Testis (tissue), 3 donors: ENCODE measurements around the gene OR10W1. TPM values are rescaled to one million over a fixed set of nuclear protein-coding genes. Genes with fewer than 3 reads are reported as not detected.
A peak's percentile ranks its signal among the peaks of the same experiment; 100 is the strongest.

ENCODE experiments used
- DNase-seq: peaks from one replicate; pipeline ENCODE4 v3.0.0-alpha.2; 2019
- H3K27ac ChIP-seq, 2 donors: fragments of 200-600 bp; sonication (generic); one replicate each; pipeline ENCODE4 v1.5.1; 2019
- H3K27me3 ChIP-seq: fragments of 200-600 bp; sonication (generic); one replicate; pipeline ENCODE4 v1.5.1; 2019
- H3K36me3 ChIP-seq: fragments of 200-600 bp; sonication (generic); one replicate; pipeline ENCODE4 v1.5.1; 2017; ENCODE audit warnings: low read depth; ENCODE audit errors: missing control alignments
- H3K4me1 ChIP-seq: fragments of 200-600 bp; sonication (generic); one replicate; pipeline ENCODE4 v1.5.1; 2019
- H3K4me3 ChIP-seq, 2 donors: fragments of 200-600 bp; sonication (generic); one replicate each; pipeline ENCODE4 v1.5.1; 2017 to 2019
- H3K9me3 ChIP-seq: fragments of 200-600 bp; sonication (generic); one replicate; pipeline ENCODE4 v1.5.1; 2017
- POLR2A ChIP-seq: fragments of 450-650 bp; IDR thresholded peaks from one replicate; pipeline ENCODE4 v1.6.1; 2017; ENCODE audit warnings: antibody characterized with exemption, mild to moderate bottlenecking, moderate library complexity
- WGBS, 2 donors: methylation state at CpG; one replicate each; pipeline ENCODE4 v1.1.5; 2018; 5-methylcytosine and 5-hydroxymethylcytosine counted together
- intact Hi-C: fragments of 100-400 bp; cut with DNase I; formaldehyde crosslinking; loops from one replicate; pipeline ENCODE4 v1.15.1; 2023; ENCODE audit warnings: low total_unique reads
- polyA plus RNA-seq: library from polyadenylated mRNA; stranded (reverse); fragments of 350-450 nt; fragmentation: Illumina TruSeq; extraction: RNeasy Lipid Tissue Mini Kit (QIAGEN cat#74804); gene quantifications from one replicate; pipeline ENCODE4 v1.2.3, GENCODE V29; 2014; ENCODE audit warnings: low read depth, low replicate concordance; ENCODE audit not compliant: insufficient read depth
- total RNA-seq, 2 donors: library from RNA; depleted of rRNA; stranded (reverse); fragments of >200 nt; gene quantifications; one replicate each; pipeline ENCODE4 v1.2.3, GENCODE V29; 2016
- TF ChIP-seq, protein P1 (sequence below), 3 experiments: fragments of 450-650 bp in 2 of 3; fragments of 200-600 bp in 1 of 3; sonication (generic) in 1 of 3; IDR thresholded peaks; one replicate each; pipeline ENCODE4 v1.5.1; 2016 to 2019; ENCODE audit warnings: antibody characterized with exemption in 3 of 3, mild to moderate bottlenecking in 2 of 3, moderate library complexity in 1 of 3

OR10W1 gene
- total and polyA plus RNA-seq, 3 donors from 2014 or later, result not detected

GRCh38 chr11:58286249-58286648 lies 18.2 kb upstream of the OR10W1 start:
- H3K36me3 ChIP-seq, result no peaks in the 10 kb centered on the region
- H3K27ac ChIP-seq, result no peak overlapping the region
- no peaks in the 10 kb centered on the region for H3K27me3 ChIP-seq
- TF ChIP-seq, protein P1, sequence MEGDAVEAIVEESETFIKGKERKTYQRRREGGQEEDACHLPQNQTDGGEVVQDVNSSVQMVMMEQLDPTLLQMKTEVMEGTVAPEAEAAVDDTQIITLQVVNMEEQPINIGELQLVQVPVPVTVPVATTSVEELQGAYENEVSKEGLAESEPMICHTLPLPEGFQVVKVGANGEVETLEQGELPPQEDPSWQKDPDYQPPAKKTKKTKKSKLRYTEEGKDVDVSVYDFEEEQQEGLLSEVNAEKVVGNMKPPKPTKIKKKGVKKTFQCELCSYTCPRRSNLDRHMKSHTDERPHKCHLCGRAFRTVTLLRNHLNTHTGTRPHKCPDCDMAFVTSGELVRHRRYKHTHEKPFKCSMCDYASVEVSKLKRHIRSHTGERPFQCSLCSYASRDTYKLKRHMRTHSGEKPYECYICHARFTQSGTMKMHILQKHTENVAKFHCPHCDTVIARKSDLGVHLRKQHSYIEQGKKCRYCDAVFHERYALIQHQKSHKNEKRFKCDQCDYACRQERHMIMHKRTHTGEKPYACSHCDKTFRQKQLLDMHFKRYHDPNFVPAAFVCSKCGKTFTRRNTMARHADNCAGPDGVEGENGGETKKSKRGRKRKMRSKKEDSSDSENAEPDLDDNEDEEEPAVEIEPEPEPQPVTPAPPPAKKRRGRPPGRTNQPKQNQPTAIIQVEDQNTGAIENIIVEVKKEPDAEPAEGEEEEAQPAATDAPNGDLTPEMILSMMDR (IDR thresholded peaks at IDR 0.05), result peak in 2 of 3 experiments; percentile 39 to 45
- TF ChIP-seq POLR2A, result no peak
- no peaks in the 10 kb centered on the region for H3K4me1 ChIP-seq
- 32 to 40% methylated on average over 1 of the region's 1 CpG for WGBS, 2 donors
- intact Hi-C loops, result no loop called here
- DNase-seq, result peak; percentile 39
- no peaks in the 10 kb centered on the region for H3K9me3 ChIP-seq
- H3K4me3 ChIP-seq, result no peak overlapping the region

DNA sequence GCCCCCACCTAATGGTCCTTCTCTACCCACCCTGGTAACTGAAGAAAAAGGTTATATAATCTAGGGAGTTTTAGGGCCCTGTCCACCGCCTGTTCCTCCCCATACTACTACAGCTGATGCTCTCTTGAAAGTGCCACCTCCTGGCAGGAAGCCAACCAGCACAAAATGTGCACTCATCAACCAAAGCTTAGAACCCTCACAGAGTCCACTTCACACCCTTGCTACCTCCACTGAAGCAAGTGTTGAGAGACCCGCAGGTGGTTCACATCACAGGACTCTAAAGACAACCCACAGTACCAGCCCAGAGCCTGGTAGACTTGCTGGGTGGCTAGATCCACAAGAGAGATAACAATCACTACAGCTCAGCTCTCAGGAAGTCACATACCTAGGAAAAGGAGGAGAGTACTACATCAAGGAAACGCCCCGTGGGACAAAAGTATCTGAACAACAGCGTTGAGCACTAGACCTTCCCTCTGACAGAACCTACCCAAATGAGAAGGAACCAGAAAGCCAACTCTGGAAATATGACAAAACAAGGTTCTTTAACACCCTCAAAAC lies 17.5 kb upstream of the OR10W1 start:
- H3K4me1 ChIP-seq, result no peaks in the 10 kb centered on the region
- 61 to 76% methylated on average over 5 of the region's 5 CpGs for WGBS, 2 donors
- no peak overlapping the region for H3K27ac ChIP-seq
- no peaks in the 10 kb centered on the region for H3K36me3 ChIP-seq
- TF ChIP-seq, protein P1 (IDR thresholded peaks at IDR 0.05), result no peak
- no peak for TF ChIP-seq POLR2A
- no peak overlapping the region for H3K4me3 ChIP-seq
- no peaks in the 10 kb centered on the region for H3K27me3 ChIP-seq
- intact Hi-C loops, result no loop called here
- no peaks in the 10 kb centered on the region for H3K9me3 ChIP-seq
- no peak for DNase-seq

- TF ChIP-seq POLR2A, result no peak
- TF ChIP-seq, protein P1 (IDR thresholded peaks at IDR 0.05), result no peak
- H3K36me3 ChIP-seq, result no peaks in the 10 kb centered on the region
- intact Hi-C loops, result no loop called here
- no peak for DNase-seq
- no peak overlapping the region for H3K27ac ChIP-seq
- H3K4me1 ChIP-seq, result no peaks in the 10 kb centered on the region
- WGBS, 2 donors, result 56 to 71% methylated on average over 1 of the region's 1 CpG
- no peak overlapping the region for H3K4me3 ChIP-seq
- no peaks in the 10 kb centered on the region for H3K9me3 ChIP-seq
- no peaks in the 10 kb centered on the region for H3K27me3 ChIP-seq
Measured at GRCh38 chr11:58276151-58276550, 8.1 kb upstream of the OR10W1 start.

DNA sequence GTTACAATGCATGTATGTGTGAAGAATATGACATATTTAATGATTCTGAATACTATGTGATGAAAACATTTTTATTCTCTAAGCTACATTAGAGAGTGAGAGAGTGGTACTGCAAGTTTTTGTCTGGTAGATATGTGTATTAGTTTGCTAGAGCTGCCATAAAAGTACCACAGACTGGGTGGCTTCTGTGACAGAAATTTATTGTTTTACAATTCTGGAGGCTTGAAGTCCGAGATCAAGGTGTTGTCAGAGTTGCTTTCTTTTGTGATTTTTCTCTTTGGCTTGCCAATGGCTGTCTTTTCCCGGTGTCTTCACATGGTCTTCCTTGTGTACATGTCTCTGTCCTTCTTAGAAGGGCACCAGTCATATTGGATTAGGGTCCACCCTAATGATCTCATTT lies 6.9 kb upstream of the OR10W1 start:
- 75 to 78% methylated on average over 2 of the region's 2 CpGs for WGBS, 2 donors
- no peak overlapping the region for H3K27ac ChIP-seq
- H3K4me3 ChIP-seq, result no peak overlapping the region
- H3K27me3 ChIP-seq, result no peaks in the 10 kb centered on the region
- intact Hi-C loops, result no loop called here
- H3K9me3 ChIP-seq, result no peaks in the 10 kb centered on the region
- DNase-seq, result no peak
- H3K4me1 ChIP-seq, result no peaks in the 10 kb centered on the region
- H3K36me3 ChIP-seq, result no peaks in the 10 kb centered on the region
- TF ChIP-seq, protein P1 (IDR thresholded peaks at IDR 0.05), result no peak
- TF ChIP-seq POLR2A, result no peak

DNA sequence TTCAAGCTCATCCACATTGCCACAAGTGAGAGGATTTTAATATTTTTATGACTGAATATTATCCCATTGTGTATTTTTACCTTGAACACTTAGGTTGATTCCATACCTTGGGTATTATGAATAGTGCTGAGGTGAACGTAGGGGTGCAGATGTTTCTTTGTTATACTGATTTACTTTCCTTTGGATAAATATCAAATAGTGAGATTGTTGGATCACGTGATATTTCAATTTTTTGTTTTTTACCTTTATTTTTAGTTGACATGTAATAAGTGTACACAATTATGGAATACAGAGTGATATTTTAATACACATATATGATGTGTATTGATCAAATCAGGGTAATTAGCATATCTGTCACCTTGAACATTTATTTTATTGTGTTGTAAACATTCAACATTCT lies 8.1 kb downstream of the OR10W1 start:
- Histone ChIP-seq H3K9me3 (no peaks in the 10 kb centered on the region), H3K27ac (no peak overlapping the region), H3K4me1 (no peaks in the 10 kb centered on the region), H3K36me3 (no peaks in the 10 kb centered on the region), H3K27me3 (no peaks in the 10 kb centered on the region), H3K4me3 (no peak overlapping the region)
- no peak for DNase-seq
- intact Hi-C loops, result no loop called here
- TF ChIP-seq POLR2A, result no peak
- TF ChIP-seq, protein P1 (IDR thresholded peaks at IDR 0.05), result no peak
- 86 to 90% methylated on average over 2 of the region's 2 CpGs for WGBS, 2 donors
